Measurements from ENCODE around the gene POLR2F. TPM values are rescaled to one million over a fixed set of nuclear protein-coding genes. Genes with fewer than 3 reads are reported as not detected.
A peak's percentile ranks its signal among the peaks of the same experiment; 100 is the strongest.

Gene POLR2F
- total RNA-seq, 4 donors from 2014 or later: 45.7 to 93.0 (median 72.1) TPM

DNA sequence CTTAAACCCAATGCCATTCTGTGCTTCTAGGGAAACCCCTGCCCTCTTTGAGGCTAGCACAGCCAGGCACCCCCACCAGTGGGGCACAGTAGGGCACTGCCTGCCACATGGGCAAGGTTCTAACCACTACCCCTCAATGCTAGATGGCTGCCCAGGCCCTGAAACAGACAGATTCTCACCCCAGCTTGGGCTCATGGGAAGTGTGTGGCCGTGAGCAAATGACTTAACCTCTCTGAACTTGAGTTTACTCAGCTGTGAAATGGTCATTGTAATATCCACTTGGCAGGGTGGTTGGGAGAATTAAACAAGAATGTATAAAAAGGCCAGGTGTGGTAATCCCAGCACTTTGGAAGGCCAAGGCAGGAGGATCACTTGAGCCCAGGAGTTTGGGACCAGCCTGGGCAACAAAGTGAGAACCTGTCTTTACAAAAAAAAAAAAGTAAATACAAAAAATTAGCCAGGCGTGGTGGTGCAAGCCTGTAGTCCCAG is 22.5 kb upstream of the POLR2F start:
- H3K4me1 ChIP-seq: peaks cover 28 to 69% (median 59%) of the 10 kb centered on the region in 4 donors
- intact Hi-C loops (cut with DNase I): loop anchor here (5.0 kb wide), 1 partner anchor 44 kb away; no protein-coding TSS in a partner anchor
- 56% methylated on average over 2 of the region's 2 CpGs for WGBS

DNA sequence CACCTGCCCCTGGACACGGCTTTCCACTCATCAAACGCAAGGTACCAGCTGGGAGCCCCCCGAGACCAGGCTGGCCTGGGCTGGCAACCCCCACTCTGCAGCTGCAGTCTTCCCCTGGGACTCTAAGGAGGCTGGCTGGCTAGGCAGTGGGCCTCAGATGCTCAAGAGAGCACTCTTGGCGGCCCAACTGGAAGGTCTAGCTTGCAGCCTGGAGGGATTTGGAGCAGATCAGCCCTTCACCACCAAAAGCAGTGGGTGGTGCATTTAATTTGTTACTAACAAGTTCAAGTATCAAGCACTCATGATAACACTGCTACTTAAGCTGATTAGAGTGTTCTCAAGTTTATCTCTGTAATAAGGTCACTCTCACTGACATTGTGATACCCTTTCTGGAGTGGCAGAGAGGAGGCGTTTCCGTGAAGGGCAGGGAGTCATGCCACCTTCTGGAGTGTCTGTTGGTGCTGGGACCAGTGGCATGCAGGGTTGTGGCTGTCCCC is 21.6 kb upstream of the POLR2F start:
- intact Hi-C loops (cut with DNase I): loop anchor here (5.0 kb wide), 1 partner anchor 45 kb away; no protein-coding TSS in a partner anchor
- H3K4me3 ChIP-seq: no peak overlapping the region
- peaks cover 28 to 62% (median 56%) of the 10 kb centered on the region in 4 donors for H3K4me1 ChIP-seq
- H3K9me3 ChIP-seq: no peaks in the 10 kb centered on the region
- no peak for DNase-seq (ENCODE audit: extremely low spot score)
- H3K27me3 ChIP-seq: no peaks in the 10 kb centered on the region
- peak overlapping the region; percentile 77 to 84 (median 80) for H3K27ac ChIP-seq (replicated peaks in 1 of 4)
- no peak for TF ChIP-seq EP300 (IDR thresholded peaks at IDR 0.05)
- TF ChIP-seq CTCF (IDR thresholded peaks at IDR 0.05): no peak
- no peak for TF ChIP-seq POLR2AphosphoS5 (IDR thresholded peaks at IDR 0.05)
- no peak for TF ChIP-seq POLR2A (IDR thresholded peaks at IDR 0.05; ENCODE audit: low read depth)
- WGBS: 70% methylated on average over 2 of the region's 6 CpGs
- H3K36me3 ChIP-seq: peaks cover 33 to 84% (median 78%) of the 10 kb centered on the region in 4 donors

More for the DNA sequence above, 22.5 kb upstream of the POLR2F start:
- no peak for DNase-seq (ENCODE audit: extremely low spot score)
- Histone ChIP-seq H3K9me3 (no peaks in the 10 kb centered on the region), H3K27me3 (no peaks in the 10 kb centered on the region), H3K36me3 (peaks cover 39 to 84% (median 78%) of the 10 kb centered on the region in 4 donors), H3K4me3 (no peak overlapping the region), H3K27ac (replicated peaks in 1 of 4) (peak overlapping the region; percentile 50 to 84 (median 74))
- no peak for TF ChIP-seq POLR2AphosphoS5 (IDR thresholded peaks at IDR 0.05)
- peak in 1 of 3 experiments; percentile 4 for TF ChIP-seq CTCF (IDR thresholded peaks at IDR 0.05)
- TF ChIP-seq POLR2A (IDR thresholded peaks at IDR 0.05; ENCODE audit: low read depth): no peak

DNA sequence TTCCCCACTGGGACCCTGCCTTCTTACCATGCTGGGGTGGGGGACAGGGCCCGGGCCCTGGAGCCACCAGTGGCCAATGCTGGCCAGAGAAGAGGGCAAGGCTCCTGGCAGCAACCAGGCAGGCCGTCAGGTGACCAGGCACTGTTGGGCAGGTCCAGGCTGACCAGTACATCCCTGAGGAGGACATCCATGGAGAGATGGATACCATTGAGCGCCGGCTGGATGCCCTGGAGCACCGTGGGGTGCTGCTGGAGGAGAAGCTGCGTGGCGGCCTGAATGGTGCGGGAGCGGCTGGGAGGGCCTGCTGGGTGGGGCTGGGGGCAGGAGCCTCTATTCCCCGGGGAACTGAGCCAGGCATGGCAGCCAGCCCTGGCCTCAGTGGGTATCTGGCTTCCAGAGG is 21.1 kb upstream of the POLR2F start:
- no peak overlapping the region for H3K4me3 ChIP-seq
- no peaks in the 10 kb centered on the region for H3K27me3 ChIP-seq
- peaks cover 30 to 84% (median 78%) of the 10 kb centered on the region in 4 donors for H3K36me3 ChIP-seq
- no peak for TF ChIP-seq EP300 (IDR thresholded peaks at IDR 0.05)
- no peak for TF ChIP-seq POLR2AphosphoS5 (IDR thresholded peaks at IDR 0.05)
- TF ChIP-seq CTCF (IDR thresholded peaks at IDR 0.05): no peak
- no peak for TF ChIP-seq POLR2A (IDR thresholded peaks at IDR 0.05; ENCODE audit: low read depth)
- intact Hi-C loops (cut with DNase I): loop anchor here (5.0 kb wide), 1 partner anchor 45 kb away; no protein-coding TSS in a partner anchor
- peaks cover 28 to 60% (median 56%) of the 10 kb centered on the region in 4 donors for H3K4me1 ChIP-seq
- H3K27ac ChIP-seq (replicated peaks in 1 of 4): peak overlapping the region; percentile 77 to 84 (median 80)
- 76% methylated on average over 8 of the region's 10 CpGs for WGBS
- DNase-seq (ENCODE audit: extremely low spot score): no peak
- H3K9me3 ChIP-seq: no peaks in the 10 kb centered on the region

DNA sequence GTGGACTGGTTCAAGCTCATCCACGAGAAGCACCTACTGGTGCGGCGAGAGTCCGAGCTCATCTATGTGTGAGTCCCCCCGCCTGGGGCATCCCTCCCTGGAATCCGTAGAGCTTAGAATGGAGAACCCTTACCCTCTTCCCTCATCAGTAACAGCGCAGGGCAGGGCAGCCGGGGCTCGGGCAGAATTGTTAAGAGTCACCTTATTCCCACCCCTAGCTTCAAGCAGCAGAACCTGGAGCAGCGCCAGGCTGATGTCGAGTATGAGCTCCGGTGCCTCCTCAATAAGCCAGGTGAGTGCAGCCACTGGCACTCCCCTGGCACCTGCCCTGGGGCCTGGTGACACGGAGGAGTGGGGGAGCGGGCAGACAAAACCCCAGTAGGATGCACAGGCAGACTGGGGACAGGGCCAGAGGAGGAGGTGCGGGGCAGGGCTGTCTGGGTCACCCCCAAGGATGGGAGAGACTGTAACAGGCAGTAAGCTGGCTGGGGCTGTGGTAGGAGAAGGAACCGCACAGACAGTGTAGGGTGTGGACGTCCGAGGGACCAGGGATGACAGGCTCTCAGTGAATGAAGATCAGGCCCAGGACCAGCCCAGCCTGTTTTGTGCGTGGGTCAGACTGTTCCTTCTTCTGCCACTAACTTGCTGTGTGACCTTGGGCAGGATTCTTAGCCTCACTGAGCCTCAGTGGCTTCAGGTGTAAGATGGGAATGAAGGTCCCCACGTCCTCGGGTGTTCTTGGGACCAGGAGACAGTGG is 20.5 kb upstream of the POLR2F start:
- Histone ChIP-seq H3K4me1 (peaks cover 28 to 60% (median 56%) of the 10 kb centered on the region in 4 donors), H3K4me3 (no peak overlapping the region), H3K36me3 (peaks cover 30 to 84% (median 78%) of the 10 kb centered on the region in 4 donors), H3K27me3 (no peaks in the 10 kb centered on the region), H3K9me3 (no peaks in the 10 kb centered on the region), H3K27ac (replicated peaks in 1 of 4) (peak overlapping the region; percentile 77 to 84 (median 80))
- TF ChIP-seq POLR2A (IDR thresholded peaks at IDR 0.05; ENCODE audit: low read depth) (no peak), POLR2AphosphoS5 (IDR thresholded peaks at IDR 0.05) (no peak), CTCF (IDR thresholded peaks at IDR 0.05) (no peak), EP300 (IDR thresholded peaks at IDR 0.05) (no peak)
- 64% methylated on average over 20 of the region's 21 CpGs for WGBS
- intact Hi-C loops (cut with DNase I): loop anchor here (5.0 kb wide), 1 partner anchor 46 kb away; no protein-coding TSS in a partner anchor
- no peak for DNase-seq (ENCODE audit: extremely low spot score)
